Measurements from ENCODE around the gene TMEM179.

Gene TMEM179

GRCh38 chr14:104641753-104642539 lies 37.4 kb upstream of the TMEM179 start:
- H3K27ac ChIP-seq: no peak overlapping the region
- POLR2A ChIA-PET (ENCODE audit: low non-redundant PET): no interaction called here
- CTCF ChIA-PET: interaction anchor here (0.6 kb wide), 1 partner anchor 490 kb away, joined by 4 read pairs; no protein-coding TSS in a partner anchor
- no peak for DNase-seq (ENCODE audit: low spot score)
- no peak for TF ChIP-seq CTCF (conservative IDR thresholded peaks at IDR 0.05; ENCODE audit: low read depth)

GRCh38 chr14:104640681-104641080 lies 36.1 kb upstream of the TMEM179 start:
- ChIA-PET CTCF (interaction anchor here (0.6 to 1.4 kb wide), 6 partner anchors 38 to 576 kb away, joined by 3 to 6 read pairs (median 4); no protein-coding TSS in a partner anchor), POLR2A (ENCODE audit: low non-redundant PET) (no interaction called here)
- no peak overlapping the region for H3K27ac ChIP-seq
- no peak for TF ChIP-seq CTCF (conservative IDR thresholded peaks at IDR 0.05; ENCODE audit: low read depth)
- DNase-seq (ENCODE audit: low spot score): no peak

GRCh38 chr14:104639885-104640548 lies 35.4 kb upstream of the TMEM179 start:
- TF ChIP-seq CTCF (conservative IDR thresholded peaks at IDR 0.05; ENCODE audit: low read depth): peak; percentile 95
- DNase-seq (ENCODE audit: low spot score): peak; percentile 75
- ChIA-PET POLR2A (ENCODE audit: low non-redundant PET) (no interaction called here), CTCF (interaction anchor here (0.6 to 1.4 kb wide), 11 partner anchors 13 to 575 kb away, joined by 3 to 6 read pairs (median 4); no protein-coding TSS in a partner anchor)
- H3K27ac ChIP-seq: no peak overlapping the region

GRCh38 chr14:104639471-104639870 lies 34.9 kb upstream of the TMEM179 start:
- no peak overlapping the region for H3K27ac ChIP-seq
- CTCF ChIA-PET: interaction anchor here (0.6 to 1.4 kb wide), 8 partner anchors 13 to 562 kb away, joined by 3 to 6 read pairs (median 4); no protein-coding TSS in a partner anchor
- no peak for TF ChIP-seq CTCF (conservative IDR thresholded peaks at IDR 0.05; ENCODE audit: low read depth)
- DNase-seq (ENCODE audit: low spot score): no peak
- POLR2A ChIA-PET (ENCODE audit: low non-redundant PET): no interaction called here

- POLR2A ChIA-PET (ENCODE audit: low non-redundant PET): no interaction called here
- DNase-seq (ENCODE audit: low spot score): no peak
- no peak for TF ChIP-seq CTCF (conservative IDR thresholded peaks at IDR 0.05; ENCODE audit: low read depth)
- no peak overlapping the region for H3K27ac ChIP-seq
- CTCF ChIA-PET: interaction anchor here (0.7 kb wide), 2 partner anchors 136 to 158 kb away, joined by 3 to 4 read pairs; no protein-coding TSS in a partner anchor
Observed at GRCh38 chr14:104638927-104639450, 34.4 kb upstream of the TMEM179 start.

GRCh38 chr14:104638190-104638589 lies 33.6 kb upstream of the TMEM179 start:
- no peak overlapping the region for H3K27ac ChIP-seq
- ChIA-PET POLR2A (ENCODE audit: low non-redundant PET) (no interaction called here), CTCF (no interaction called here)
- no peak for TF ChIP-seq CTCF (conservative IDR thresholded peaks at IDR 0.05; ENCODE audit: low read depth)
- no peak for DNase-seq (ENCODE audit: low spot score)
